ENCODE measurements around the gene SVIL.
"Not testable (repeated sequence)": the region's sequence is repeated elsewhere in the genome, so short reads cannot be mapped to it uniquely, and the experiment has no call there.

The SVIL gene

GRCh38 chr10:29471544-29471859, 163.3 kb downstream of the SVIL start:
- no peak overlapping the region for H3K4me3 ChIP-seq (ENCODE audit: low read depth, low read length)
- DNase-seq (ENCODE audit: low read depth) = no peak
- TF ChIP-seq CTCF (IDR thresholded peaks at IDR 0.05; ENCODE audit: low read depth, low read length, missing control alignments) = no peak

GRCh38 chr10:29470843-29471543, 163.8 kb downstream of the SVIL start:
- H3K4me3 ChIP-seq (ENCODE audit: low read depth, low read length) = no peak overlapping the region
- no peak for TF ChIP-seq CTCF (IDR thresholded peaks at IDR 0.05; ENCODE audit: low read depth, low read length, missing control alignments)
- no peak for DNase-seq (ENCODE audit: low read depth)

- TF ChIP-seq CTCF (IDR thresholded peaks at IDR 0.05; ENCODE audit: low read depth, low read length, missing control alignments) = peak; percentile 32
Observed at GRCh38 chr10:29470355-29470705, 164.4 kb downstream of the SVIL start.

GRCh38 chr10:29469481-29470354, 165.1 kb downstream of the SVIL start:
- TF ChIP-seq CTCF (IDR thresholded peaks at IDR 0.05; ENCODE audit: low read depth, low read length, missing control alignments) = no peak
- no peak overlapping the region for H3K4me3 ChIP-seq (ENCODE audit: low read depth, low read length)
- DNase-seq (ENCODE audit: low read depth) = no peak

More at GRCh38 chr10:29470355-29470705, 164.4 kb downstream of the SVIL start:
- H3K4me3 ChIP-seq (ENCODE audit: low read depth, low read length) = no peak overlapping the region
- no peak for DNase-seq (ENCODE audit: low read depth)

- no peak for TF ChIP-seq CTCF (IDR thresholded peaks at IDR 0.05; ENCODE audit: low read depth, low read length, missing control alignments)
- no peak overlapping the region for H3K4me3 ChIP-seq (ENCODE audit: low read depth, low read length)
- no peak for DNase-seq (ENCODE audit: low read depth)
Observed at GRCh38 chr10:29465384-29465783, 169.4 kb downstream of the SVIL start.

- DNase-seq (ENCODE audit: low read depth) = not testable (repeated sequence)
Observed at GRCh38 chr10:29464671-29465171, 170.1 kb downstream of the SVIL start.

GRCh38 chr10:29461042-29461441, 173.7 kb downstream of the SVIL start:
- H3K4me3 ChIP-seq (ENCODE audit: low read depth, low read length) = no peak overlapping the region
- DNase-seq (ENCODE audit: low read depth) = no peak
- TF ChIP-seq CTCF (IDR thresholded peaks at IDR 0.05; ENCODE audit: low read depth, low read length, missing control alignments) = no peak

More at GRCh38 chr10:29464671-29465171, 170.1 kb downstream of the SVIL start:
- H3K4me3 ChIP-seq (ENCODE audit: low read depth, low read length) = not testable (repeated sequence)

GRCh38 chr10:29458190-29458589, 176.6 kb downstream of the SVIL start:
- H3K4me3 ChIP-seq (ENCODE audit: low read depth, low read length); DNase-seq (ENCODE audit: low read depth): not testable (repeated sequence)
